ENCODE data around the gene LMAN2. TPM values are rescaled to one million over a fixed set of nuclear protein-coding genes. Genes with fewer than 3 reads are reported as not detected.

Gene LMAN2
- total RNA-seq, 4 donors from 2014 or later: 225 to 384 (median 257) TPM

DNA sequence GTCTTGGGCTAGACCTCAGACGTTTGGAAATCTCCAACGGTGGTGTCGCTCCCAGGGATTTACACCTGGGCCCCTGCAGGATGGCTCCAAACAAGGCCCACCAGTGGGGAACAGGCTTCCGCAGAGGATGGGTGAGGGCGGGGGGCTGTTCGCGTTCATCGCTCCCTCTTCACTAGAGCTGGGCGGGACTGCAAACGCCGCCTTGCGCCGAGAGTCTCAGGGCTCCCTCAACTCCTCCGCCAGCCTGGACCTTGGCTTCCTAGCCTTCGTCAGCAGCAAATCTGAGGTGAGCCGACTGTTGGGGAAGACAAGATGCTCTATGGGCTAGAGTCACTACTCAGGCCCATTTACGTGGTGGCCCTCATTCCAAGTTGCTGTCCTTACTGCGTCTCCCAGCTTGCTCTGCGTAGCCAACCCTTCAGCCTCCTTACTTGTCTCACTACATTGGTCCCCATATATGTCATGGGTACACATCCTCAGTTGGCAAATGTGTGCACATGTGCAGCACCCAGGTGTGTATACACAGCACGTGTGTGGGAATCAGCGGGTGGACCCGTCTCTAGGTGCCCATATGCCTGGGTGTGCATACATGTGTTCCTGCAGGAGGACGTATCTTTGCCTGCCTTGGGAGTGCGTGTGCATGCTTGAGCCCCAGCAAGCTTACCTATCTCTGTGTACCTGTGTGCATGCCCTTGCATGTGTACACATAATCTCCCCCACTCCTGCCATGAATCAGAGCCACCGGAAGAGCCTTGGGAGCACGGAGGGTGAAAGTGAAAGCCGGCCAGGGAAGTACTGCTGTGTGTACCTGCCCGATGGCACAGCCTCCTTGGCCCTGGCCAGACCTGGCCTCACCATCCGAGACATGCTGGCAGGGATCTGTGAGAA is 16.8 kb upstream of the LMAN2 start:
- peak overlapping the region in 3 of 4 donors; percentile 43 to 60 (median 49) for H3K4me3 ChIP-seq
- WGBS, 2 donors: 75 to 87% methylated on average over 13 to 22 of the region's 29 CpGs
- H3K27ac ChIP-seq: peak overlapping the region; percentile 74 to 93 (median 89)
- DNase-seq: no peak
- TF ChIP-seq POLR2A (IDR thresholded peaks at IDR 0.05) (no peak), CTCF (IDR thresholded peaks at IDR 0.05) (no peak)
- peaks cover 52 to 97% (median 67%) of the 10 kb centered on the region in 3 donors for H3K4me1 ChIP-seq
- peaks cover 0 to 4% (median 0%) of the 10 kb centered on the region in 3 donors for H3K36me3 ChIP-seq
- intact Hi-C loops (cut with DNase I): no loop called here
- no peaks in the 10 kb centered on the region for H3K9me3 ChIP-seq
- no peaks in the 10 kb centered on the region for H3K27me3 ChIP-seq

GRCh38 chr5:177367323-177367848 is 15.9 kb upstream of the LMAN2 start:
- no peaks in the 10 kb centered on the region for H3K9me3 ChIP-seq
- H3K4me1 ChIP-seq: peaks cover 52 to 97% (median 65%) of the 10 kb centered on the region in 3 donors
- H3K27ac ChIP-seq: peak overlapping the region; percentile 85 to 91 (median 89)
- TF ChIP-seq CTCF (IDR thresholded peaks at IDR 0.05): no peak
- peak in 1 of 4 donors; percentile 2 for TF ChIP-seq POLR2A (IDR thresholded peaks at IDR 0.05)
- peaks cover 0 to 4% (median 0%) of the 10 kb centered on the region in 3 donors for H3K36me3 ChIP-seq
- WGBS, 2 donors: 55 to 57% methylated on average over 6 to 22 of the region's 46 CpGs
- DNase-seq: no peak
- intact Hi-C loops (cut with DNase I): no loop called here
- no peaks in the 10 kb centered on the region for H3K27me3 ChIP-seq
- H3K4me3 ChIP-seq: peak overlapping the region; percentile 27 to 60 (median 46)

- intact Hi-C loops (cut with DNase I): no loop called here
- no peaks in the 10 kb centered on the region for H3K36me3 ChIP-seq
- H3K4me1 ChIP-seq: peaks cover 51 to 97% (median 66%) of the 10 kb centered on the region in 3 donors
Measured at GRCh38 chr5:177366528-177367322, 15.3 kb upstream of the LMAN2 start.

GRCh38 chr5:177365845-177366527 is 14.5 kb upstream of the LMAN2 start:
- TF ChIP-seq CTCF (IDR thresholded peaks at IDR 0.05) (no peak), POLR2A (IDR thresholded peaks at IDR 0.05) (no peak)
- peaks cover 45 to 97% (median 62%) of the 10 kb centered on the region in 3 donors for H3K4me1 ChIP-seq

More at GRCh38 chr5:177366528-177367322, 15.3 kb upstream of the LMAN2 start:
- no peaks in the 10 kb centered on the region for H3K9me3 ChIP-seq
- WGBS, 2 donors: 23 to 57% methylated on average over 7 to 10 of the region's 36 CpGs
- no peak for TF ChIP-seq CTCF (IDR thresholded peaks at IDR 0.05)
- peak in 1 of 4 donors; percentile 36 for TF ChIP-seq POLR2A (IDR thresholded peaks at IDR 0.05)
- H3K27ac ChIP-seq: peak overlapping the region; percentile 85 to 91 (median 89)
- peak overlapping the region; percentile 27 to 60 (median 46) for H3K4me3 ChIP-seq
- H3K27me3 ChIP-seq: no peaks in the 10 kb centered on the region
- no peak for DNase-seq

More at GRCh38 chr5:177365845-177366527, 14.5 kb upstream of the LMAN2 start:
- DNase-seq: no peak
- H3K36me3 ChIP-seq: no peaks in the 10 kb centered on the region
- intact Hi-C loops (cut with DNase I): no loop called here
- H3K4me3 ChIP-seq: peak overlapping the region in 3 of 4 donors; percentile 43 to 60 (median 49)
- WGBS, 2 donors: 73 to 84% methylated on average over 8 to 13 of the region's 14 CpGs
- no peaks in the 10 kb centered on the region for H3K9me3 ChIP-seq
- peak overlapping the region; percentile 85 to 91 (median 89) for H3K27ac ChIP-seq
- no peaks in the 10 kb centered on the region for H3K27me3 ChIP-seq
